ENCODE data around the gene ANAPC2.

The ANAPC2 gene

DNA sequence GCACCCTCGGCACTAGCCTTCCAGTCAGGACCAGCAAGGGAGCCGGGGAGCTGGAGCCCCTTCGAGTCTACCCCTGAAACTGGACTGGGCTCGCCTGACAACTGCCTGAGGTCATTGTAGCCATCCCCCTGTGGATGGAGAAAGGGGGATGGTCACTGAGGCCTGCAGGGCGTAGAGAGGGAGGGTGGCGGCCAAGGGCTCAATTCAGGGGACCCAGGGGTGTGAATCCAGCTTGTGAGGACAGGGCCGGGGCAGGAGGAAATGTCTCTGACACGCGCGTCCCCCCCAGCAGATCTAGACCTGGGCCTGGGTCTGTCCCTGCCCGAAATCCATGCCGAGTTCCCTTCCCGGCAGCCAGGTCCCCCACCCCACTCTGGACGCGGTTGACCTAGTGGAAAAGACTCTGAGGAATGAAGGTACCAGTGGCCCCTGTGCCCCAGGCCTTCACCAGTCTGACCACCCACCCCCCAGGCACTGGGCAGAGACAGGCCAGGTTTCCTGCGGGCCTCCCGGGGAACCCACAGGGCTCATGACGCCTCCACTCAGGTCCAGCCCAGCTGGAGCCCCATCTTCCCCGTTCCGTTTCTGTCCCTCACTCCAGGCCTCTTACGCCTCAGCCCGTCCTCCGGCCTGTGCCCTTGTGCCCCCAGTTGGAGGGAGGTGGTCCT lies 43.1 kb upstream of the ANAPC2 start:
- Histone ChIP-seq H3K27me3 (ENCODE audit: control insufficient read depth, insufficient read depth, low read length) (no peaks in the 10 kb centered on the region), H3K9ac (ENCODE audit: low read depth, low read length) (no peak overlapping the region)

DNA sequence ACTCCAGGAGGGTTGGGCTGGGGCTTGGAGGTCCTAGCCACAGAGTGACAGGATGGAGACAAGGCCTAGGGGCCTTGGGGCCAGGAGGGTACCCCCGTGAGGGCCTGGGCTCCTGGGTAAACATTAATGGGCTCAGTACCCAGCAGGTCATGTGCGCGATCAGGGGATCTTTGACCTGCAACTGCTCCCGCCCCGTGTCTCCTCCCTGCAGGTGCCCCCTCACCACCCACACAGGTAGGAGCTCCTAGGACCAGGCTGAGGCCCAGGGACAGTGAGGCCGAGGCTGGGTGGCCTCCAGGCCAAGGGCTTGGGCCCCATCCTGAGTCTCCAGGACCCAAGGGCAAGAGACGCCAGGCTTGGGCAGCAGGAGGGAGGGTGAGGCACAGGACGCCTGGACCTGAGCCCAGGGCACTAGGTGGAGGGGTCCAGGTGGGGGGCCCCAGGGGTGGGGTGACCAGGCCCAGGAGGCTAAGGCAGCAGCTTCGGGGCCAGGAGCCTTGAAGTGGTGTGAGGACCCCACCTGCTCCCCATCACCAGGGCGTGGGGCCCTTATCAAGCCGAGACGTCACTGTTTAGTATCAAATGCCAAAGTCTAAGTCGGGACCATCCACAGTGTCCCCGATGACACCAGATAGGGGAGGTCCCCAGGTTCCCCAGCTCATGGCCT lies 42.5 kb upstream of the ANAPC2 start, which contains the start of gene SLC34A3:
Gene SLC34A3, plus strand, starts transcription at position 197 of the 667 bp plus-strand sequence. CDS start 802 bp downstream, outside the sequence.
- Histone ChIP-seq H3K4me3 (ENCODE audit: low read length) (no peak within 1 kb of the TSS), H3K9ac (ENCODE audit: low read depth, low read length) (no peak within 1 kb of the TSS), H3K4me2 (ENCODE audit: low read length) (no peak within 1 kb of the TSS), H3K4me1 (ENCODE audit: control insufficient read depth, insufficient read depth, low read length) (peaks cover 18% of the 10 kb centered on the region), H3K9me3 (replicated peaks; ENCODE audit: low read length) (no peaks in the 10 kb centered on the region), H3K36me3 (ENCODE audit: insufficient read depth, low read length) (no peaks in the 10 kb centered on the region), H3K27me3 (ENCODE audit: control insufficient read depth, insufficient read depth, low read length) (no peaks in the 10 kb centered on the region)

More for the DNA sequence above, 43.1 kb upstream of the ANAPC2 start:
- Histone ChIP-seq H3K36me3 (ENCODE audit: insufficient read depth, low read length) (no peaks in the 10 kb centered on the region), H3K4me1 (ENCODE audit: control insufficient read depth, insufficient read depth, low read length) (peaks cover 20% of the 10 kb centered on the region), H3K4me3 (ENCODE audit: low read length) (no peak overlapping the region), H3K4me2 (ENCODE audit: low read length) (no peak overlapping the region), H3K9me3 (replicated peaks; ENCODE audit: low read length) (no peaks in the 10 kb centered on the region)

- Histone ChIP-seq H3K4me3 (ENCODE audit: low read length) (no peak overlapping the region), H3K9ac (ENCODE audit: low read depth, low read length) (no peak overlapping the region), H3K27me3 (ENCODE audit: control insufficient read depth, insufficient read depth, low read length) (no peaks in the 10 kb centered on the region), H3K4me1 (ENCODE audit: control insufficient read depth, insufficient read depth, low read length) (peaks cover 25% of the 10 kb centered on the region), H3K9me3 (replicated peaks; ENCODE audit: low read length) (no peaks in the 10 kb centered on the region), H3K4me2 (ENCODE audit: low read length) (no peak overlapping the region), H3K36me3 (ENCODE audit: insufficient read depth, low read length) (no peaks in the 10 kb centered on the region)
Observed at GRCh38 chr9:137229903-137230704, 41.7 kb upstream of the ANAPC2 start.

DNA sequence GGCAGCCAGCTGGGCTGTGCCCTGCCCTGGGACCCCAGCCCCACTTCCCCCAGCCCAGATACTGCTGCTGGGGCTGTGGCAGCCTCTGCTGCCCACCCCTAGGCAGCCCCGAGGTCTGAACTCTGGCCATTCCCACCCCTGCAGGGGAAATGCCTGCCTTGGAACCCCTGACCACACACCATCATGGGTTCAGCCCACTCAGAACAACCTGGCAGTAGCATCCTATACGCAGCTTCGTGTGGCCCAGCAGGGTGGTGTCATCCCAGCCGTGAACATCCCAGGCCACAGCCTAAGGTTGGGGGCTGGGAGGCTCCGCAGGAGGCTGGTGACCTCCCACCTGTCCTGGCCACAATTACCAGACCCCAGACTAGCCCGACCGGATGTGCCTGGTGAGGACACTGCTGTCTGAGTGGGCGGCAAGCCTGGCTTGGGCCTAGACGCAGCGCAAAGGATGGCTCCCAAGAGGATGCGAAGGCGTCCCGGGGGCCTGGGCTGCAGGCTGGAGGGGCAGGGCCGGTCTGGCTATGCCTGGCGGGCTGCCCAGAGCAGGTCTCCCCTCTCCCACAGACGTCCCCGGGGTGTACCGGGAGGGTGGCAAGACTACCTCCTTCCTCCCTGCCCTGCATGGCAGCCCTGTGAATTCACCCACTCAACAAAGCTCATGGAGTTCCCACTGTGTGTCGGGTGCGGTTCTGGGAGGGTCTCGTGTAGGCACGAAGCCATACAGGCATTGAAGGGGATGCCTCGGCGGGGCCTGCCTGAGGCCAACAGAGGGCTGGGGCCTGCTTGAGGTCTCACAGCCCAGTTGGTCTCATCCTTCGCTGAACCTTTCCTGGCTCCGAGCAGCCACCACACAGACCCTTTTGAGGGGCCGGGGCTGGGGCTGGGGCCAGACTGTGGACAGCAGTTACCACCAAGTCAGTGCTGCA lies 40.9 kb upstream of the ANAPC2 start:
- Histone ChIP-seq H3K36me3 (ENCODE audit: insufficient read depth, low read length) (no peaks in the 10 kb centered on the region), H3K9me3 (replicated peaks; ENCODE audit: low read length) (no peaks in the 10 kb centered on the region), H3K4me1 (ENCODE audit: control insufficient read depth, insufficient read depth, low read length) (peaks cover 32% of the 10 kb centered on the region), H3K4me2 (ENCODE audit: low read length) (no peak overlapping the region), H3K4me3 (ENCODE audit: low read length) (no peak overlapping the region), H3K27me3 (ENCODE audit: control insufficient read depth, insufficient read depth, low read length) (no peaks in the 10 kb centered on the region), H3K9ac (ENCODE audit: low read depth, low read length) (no peak overlapping the region)

DNA sequence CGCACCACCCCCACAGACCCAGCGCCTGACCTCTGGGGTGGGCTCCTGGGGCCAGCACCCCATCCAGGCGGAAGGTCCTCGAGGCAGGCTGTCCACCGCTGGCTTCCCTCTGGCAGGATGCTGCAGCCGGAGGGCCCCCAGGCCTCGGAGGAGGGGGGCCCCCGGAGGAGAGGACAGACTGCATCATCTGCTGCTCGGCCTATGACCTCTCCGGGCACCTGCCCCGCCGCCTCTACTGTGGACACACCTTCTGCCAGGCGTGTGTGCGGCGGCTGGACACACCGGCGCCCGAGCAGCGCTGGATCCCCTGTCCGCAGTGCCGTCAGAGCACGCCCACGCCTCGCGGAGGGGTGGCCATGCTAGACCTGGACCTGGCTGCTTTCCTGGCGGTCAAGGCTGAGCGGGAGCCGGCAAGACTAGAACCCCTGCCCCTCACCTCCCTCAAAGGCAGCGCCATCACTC lies 40.2 kb upstream of the ANAPC2 start:
- no peak overlapping the region for H3K4me3 ChIP-seq (ENCODE audit: low read length)
- H3K4me2 ChIP-seq (ENCODE audit: low read length) = no peak overlapping the region
- H3K9me3 ChIP-seq (replicated peaks; ENCODE audit: low read length) = no peaks in the 10 kb centered on the region
- no peaks in the 10 kb centered on the region for H3K27me3 ChIP-seq (ENCODE audit: control insufficient read depth, insufficient read depth, low read length)
- no peak overlapping the region for H3K9ac ChIP-seq (ENCODE audit: low read depth, low read length)
- H3K4me1 ChIP-seq (ENCODE audit: control insufficient read depth, insufficient read depth, low read length) = peaks cover 37% of the 10 kb centered on the region
- H3K36me3 ChIP-seq (ENCODE audit: insufficient read depth, low read length) = no peaks in the 10 kb centered on the region

GRCh38 chr9:137227853-137228505 lies 39.6 kb upstream of the ANAPC2 start:
- H3K36me3 ChIP-seq (ENCODE audit: insufficient read depth, low read length) = no peaks in the 10 kb centered on the region

DNA sequence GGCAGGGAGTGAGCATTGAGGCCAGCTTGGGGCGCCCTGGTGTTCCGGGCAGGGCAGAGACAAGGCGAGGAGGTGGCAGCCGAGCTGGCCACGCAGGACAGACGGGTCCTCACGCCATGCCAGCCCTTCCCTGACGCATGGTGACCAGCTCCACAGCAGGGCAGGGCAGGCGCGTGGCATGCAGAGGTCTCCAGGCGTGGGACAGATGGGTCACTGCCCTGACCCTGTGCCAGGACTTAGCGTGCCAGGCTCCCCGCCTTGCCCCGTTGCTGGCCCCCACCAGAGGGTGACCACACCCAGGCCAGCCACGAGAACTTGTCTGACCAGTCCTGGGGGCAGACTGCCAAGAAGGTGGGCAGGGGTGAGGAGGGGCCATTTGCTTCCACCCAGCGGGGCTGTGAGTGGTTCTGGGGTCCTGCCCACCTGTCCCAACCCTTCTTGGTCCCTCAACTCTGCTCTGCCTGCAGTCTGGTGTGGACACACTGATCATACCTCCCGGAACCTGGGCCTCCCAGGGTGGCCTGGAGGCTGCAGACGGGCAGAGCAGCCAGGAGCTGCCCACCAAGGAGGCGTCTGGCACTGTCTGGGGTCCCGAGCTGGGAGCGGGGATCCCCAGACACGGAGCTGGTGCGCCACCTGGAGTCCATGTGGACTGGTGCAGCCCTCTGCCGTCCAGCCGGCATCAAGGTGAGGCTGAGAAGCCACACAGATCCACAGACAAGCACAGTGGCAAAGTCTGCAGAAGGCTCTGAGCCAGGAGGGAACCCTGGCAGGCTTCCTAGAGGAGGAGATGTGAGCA lies 38.9 kb upstream of the ANAPC2 start, which contains the start of gene RNF224:
Gene RNF224, plus strand, starts transcription at position 449 of the 799 bp plus-strand sequence. CDS start 834 bp downstream, outside the sequence.
- Histone ChIP-seq H3K27me3 (ENCODE audit: control insufficient read depth, insufficient read depth, low read length) (no peaks in the 10 kb centered on the region), H3K4me3 (ENCODE audit: low read length) (no peak within 1 kb of the TSS), H3K9ac (ENCODE audit: low read depth, low read length) (peak within 1 kb of the TSS; percentile 26), H3K36me3 (ENCODE audit: insufficient read depth, low read length) (no peaks in the 10 kb centered on the region), H3K4me1 (ENCODE audit: control insufficient read depth, insufficient read depth, low read length) (peaks cover 42% of the 10 kb centered on the region), H3K4me2 (ENCODE audit: low read length) (peak within 1 kb of the TSS; percentile 35), H3K9me3 (replicated peaks; ENCODE audit: low read length) (no peaks in the 10 kb centered on the region)

More at GRCh38 chr9:137227853-137228505, 39.6 kb upstream of the ANAPC2 start:
- Histone ChIP-seq H3K4me1 (ENCODE audit: control insufficient read depth, insufficient read depth, low read length) (peaks cover 39% of the 10 kb centered on the region), H3K27me3 (ENCODE audit: control insufficient read depth, insufficient read depth, low read length) (no peaks in the 10 kb centered on the region), H3K4me2 (ENCODE audit: low read length) (no peak overlapping the region), H3K9ac (ENCODE audit: low read depth, low read length) (no peak overlapping the region), H3K4me3 (ENCODE audit: low read length) (no peak overlapping the region), H3K9me3 (replicated peaks; ENCODE audit: low read length) (no peaks in the 10 kb centered on the region)

GRCh38 chr9:137226338-137227053 lies 38.1 kb upstream of the ANAPC2 start:
- H3K4me2 ChIP-seq (ENCODE audit: low read length) = peak overlapping the region; percentile 35
- no peaks in the 10 kb centered on the region for H3K36me3 ChIP-seq (ENCODE audit: insufficient read depth, low read length)
- H3K4me1 ChIP-seq (ENCODE audit: control insufficient read depth, insufficient read depth, low read length) = peaks cover 42% of the 10 kb centered on the region
- no peaks in the 10 kb centered on the region for H3K27me3 ChIP-seq (ENCODE audit: control insufficient read depth, insufficient read depth, low read length)
- H3K4me3 ChIP-seq (ENCODE audit: low read length) = no peak overlapping the region
- no peaks in the 10 kb centered on the region for H3K9me3 ChIP-seq (replicated peaks; ENCODE audit: low read length)
- peak overlapping the region; percentile 26 for H3K9ac ChIP-seq (ENCODE audit: low read depth, low read length)

DNA sequence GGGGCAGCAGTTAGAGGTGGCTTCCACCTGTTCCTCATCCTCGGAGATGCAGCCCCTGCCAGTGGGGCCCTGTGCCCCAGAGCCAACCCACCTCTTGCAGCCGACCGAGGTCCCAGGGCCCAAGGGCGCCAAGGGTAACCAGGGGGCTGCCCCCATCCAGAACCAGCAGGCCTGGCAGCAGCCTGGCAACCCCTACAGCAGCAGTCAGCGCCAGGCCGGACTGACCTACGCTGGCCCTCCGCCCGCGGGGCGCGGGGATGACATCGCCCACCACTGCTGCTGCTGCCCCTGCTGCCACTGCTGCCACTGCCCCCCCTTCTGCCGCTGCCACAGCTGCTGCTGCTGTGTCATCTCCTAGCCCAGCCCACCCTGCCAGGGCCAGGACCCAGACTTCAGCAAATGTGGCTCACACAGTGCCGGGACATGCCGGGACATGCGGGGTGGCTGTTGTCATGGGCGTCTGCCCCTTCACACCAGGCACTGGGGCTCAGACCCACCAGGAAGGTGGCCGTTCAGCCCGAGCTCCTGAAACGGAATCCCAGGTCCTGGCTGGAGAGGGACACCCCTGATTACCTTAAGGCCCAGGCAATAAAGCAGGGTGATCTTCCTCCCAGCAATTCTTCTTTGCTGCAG lies 37.5 kb upstream of the ANAPC2 start:
- Histone ChIP-seq H3K4me3 (ENCODE audit: low read length) (no peak overlapping the region), H3K27me3 (ENCODE audit: control insufficient read depth, insufficient read depth, low read length) (no peaks in the 10 kb centered on the region), H3K36me3 (ENCODE audit: insufficient read depth, low read length) (no peaks in the 10 kb centered on the region), H3K4me2 (ENCODE audit: low read length) (no peak overlapping the region), H3K9me3 (replicated peaks; ENCODE audit: low read length) (no peaks in the 10 kb centered on the region), H3K4me1 (ENCODE audit: control insufficient read depth, insufficient read depth, low read length) (peaks cover 42% of the 10 kb centered on the region), H3K9ac (ENCODE audit: low read depth, low read length) (no peak overlapping the region)
